GM12892 (cell line): ENCODE results near the gene HK2.

Experiments
- POLR2A ChIP-seq: IDR thresholded peaks from 2 replicates; pipeline ENCODE4 v1.6.1; 2011; ENCODE audit warnings: low read depth, low read length, control low read depth
- POLR2AphosphoS5 ChIP-seq: IDR thresholded peaks from 2 replicates; pipeline ENCODE4 v1.6.1; 2011; ENCODE audit warnings: low read depth, low read length, control low read depth
- TAF1 ChIP-seq: IDR thresholded peaks from 2 replicates; pipeline ENCODE4 v1.6.1; 2011; ENCODE audit warnings: low read depth, mild to moderate bottlenecking, control low read depth, low read length, borderline replicate concordance

- TF ChIP-seq TAF1 (no peak), POLR2A (no peak), POLR2AphosphoS5 (no peak)
These were observed 102.1 kb downstream of the HK2 start for GRCh38 chr2:74935975-74936391.
